Ecto neural progenitor cell (in vitro differentiated cells): ENCODE measurements around the gene HOXA5.

Experiments used
- DNase-seq: peaks from one replicate; pipeline ENCODE4 v3.0.0-alpha.2; 2018; ENCODE audit warnings: low spot score

The HOXA5 gene

GRCh38 chr7:27143023-27143949, at the start of gene HOXA5:
Gene HOXA5, minus strand, starts transcription at chr7:27143681. Its CDS starts 74 bp downstream, at chr7:27143607.
- peak; percentile 88 for DNase-seq

- DNase-seq: no peak
These were observed 49.3 kb upstream of the HOXA5 start for GRCh38 chr7:27192546-27193334.

GRCh38 chr7:27191833-27192545, 48.5 kb upstream of the HOXA5 start:
- no peak for DNase-seq

GRCh38 chr7:27191161-27191731, 47.8 kb upstream of the HOXA5 start:
- no peak for DNase-seq

GRCh38 chr7:27189997-27190748, 46.7 kb upstream of the HOXA5 start:
- no peak for DNase-seq

GRCh38 chr7:27189295-27189996, 46.0 kb upstream of the HOXA5 start:
- DNase-seq: no peak

GRCh38 chr7:27188386-27189294, 45.2 kb upstream of the HOXA5 start:
- no peak for DNase-seq

- no peak for DNase-seq
These were observed 44.2 kb upstream of the HOXA5 start for GRCh38 chr7:27187475-27188385.

- no peak for DNase-seq
These were observed 43.4 kb upstream of the HOXA5 start for GRCh38 chr7:27186668-27187474.

GRCh38 chr7:27185854-27186667, 42.6 kb upstream of the HOXA5 start:
- DNase-seq: no peak

- DNase-seq: no peak
These were observed 41.8 kb upstream of the HOXA5 start, which contains the start of gene HOXA11 for GRCh38 chr7:27185013-27185853. Gene HOXA11, minus strand, starts transcription at chr7:27185232. Its CDS starts 88 bp downstream, at chr7:27185144.

- no peak for DNase-seq
These were observed 41.0 kb upstream of the HOXA5 start for GRCh38 chr7:27184337-27185012.

GRCh38 chr7:27183682-27184336, 40.3 kb upstream of the HOXA5 start:
- no peak for DNase-seq

GRCh38 chr7:27182861-27183681, 39.6 kb upstream of the HOXA5 start:
- no peak for DNase-seq
